ENCODE results near the gene EGLN2.
"Not testable (repeated sequence)": the region's sequence is repeated elsewhere in the genome, so short reads cannot be mapped to it uniquely, and the experiment has no call there.

EGLN2 gene

DNA sequence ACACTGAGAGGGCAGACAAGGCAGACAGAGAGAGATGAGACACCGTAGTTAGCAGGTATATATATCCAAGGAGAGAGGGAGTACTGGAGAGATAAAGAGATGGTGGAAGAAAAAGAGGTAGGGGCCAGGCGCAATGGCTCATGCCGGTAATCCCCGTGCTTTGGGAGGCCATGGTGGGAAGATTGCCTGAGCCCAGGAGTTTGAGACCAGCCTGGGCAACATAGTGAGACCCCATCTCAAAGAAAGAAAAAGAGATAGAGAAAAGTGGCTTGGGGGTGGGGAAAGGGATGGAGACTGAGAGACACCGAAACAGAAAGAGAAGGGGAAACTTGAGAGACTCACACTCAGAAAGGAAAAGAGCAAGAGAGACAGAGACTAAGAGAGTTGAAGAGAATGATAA is 18.4 kb upstream of the EGLN2 start:
- Histone ChIP-seq H3K79me2 (no peaks in the 10 kb centered on the region), H3K4me1 (peaks cover 2% of the 10 kb centered on the region), H3K9me3 (ENCODE audit: control insufficient read depth, low read length) (no peaks in the 10 kb centered on the region), H3K27me3 (ENCODE audit: control insufficient read depth, insufficient read depth, low read length) (no peaks in the 10 kb centered on the region), H3K27ac (no peak overlapping the region), H2AFZ (no peak overlapping the region), H3K36me3 (ENCODE audit: control insufficient read depth, insufficient read depth, low read length) (no peaks in the 10 kb centered on the region), H3K9ac (no peak overlapping the region), H3K4me3 (ENCODE audit: low read depth, low read length) (no peak overlapping the region), H3K4me2 (ENCODE audit: low read length) (no peak overlapping the region)
- TF ChIP-seq, protein P1, sequence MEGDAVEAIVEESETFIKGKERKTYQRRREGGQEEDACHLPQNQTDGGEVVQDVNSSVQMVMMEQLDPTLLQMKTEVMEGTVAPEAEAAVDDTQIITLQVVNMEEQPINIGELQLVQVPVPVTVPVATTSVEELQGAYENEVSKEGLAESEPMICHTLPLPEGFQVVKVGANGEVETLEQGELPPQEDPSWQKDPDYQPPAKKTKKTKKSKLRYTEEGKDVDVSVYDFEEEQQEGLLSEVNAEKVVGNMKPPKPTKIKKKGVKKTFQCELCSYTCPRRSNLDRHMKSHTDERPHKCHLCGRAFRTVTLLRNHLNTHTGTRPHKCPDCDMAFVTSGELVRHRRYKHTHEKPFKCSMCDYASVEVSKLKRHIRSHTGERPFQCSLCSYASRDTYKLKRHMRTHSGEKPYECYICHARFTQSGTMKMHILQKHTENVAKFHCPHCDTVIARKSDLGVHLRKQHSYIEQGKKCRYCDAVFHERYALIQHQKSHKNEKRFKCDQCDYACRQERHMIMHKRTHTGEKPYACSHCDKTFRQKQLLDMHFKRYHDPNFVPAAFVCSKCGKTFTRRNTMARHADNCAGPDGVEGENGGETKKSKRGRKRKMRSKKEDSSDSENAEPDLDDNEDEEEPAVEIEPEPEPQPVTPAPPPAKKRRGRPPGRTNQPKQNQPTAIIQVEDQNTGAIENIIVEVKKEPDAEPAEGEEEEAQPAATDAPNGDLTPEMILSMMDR (IDR thresholded peaks at IDR 0.05): no peak

DNA sequence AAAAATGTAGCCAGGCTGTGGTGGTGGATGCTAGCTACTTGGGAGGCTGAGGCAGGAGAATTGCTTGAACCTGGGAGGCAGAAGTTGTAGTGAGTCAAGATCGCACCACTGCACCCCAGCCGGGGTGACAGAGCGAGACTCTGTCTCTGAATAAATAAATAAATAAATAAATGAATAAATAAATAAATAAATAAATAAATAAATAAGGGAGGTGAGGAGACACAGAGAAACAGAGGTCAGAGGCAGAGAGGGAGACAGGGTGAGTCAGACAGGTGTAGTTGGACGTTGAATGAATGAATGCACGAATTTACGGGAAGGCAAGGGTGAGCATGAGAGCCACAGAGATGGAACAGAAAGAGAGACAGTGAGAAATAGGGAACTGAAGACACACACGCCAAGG is 17.9 kb upstream of the EGLN2 start:
- Histone ChIP-seq H3K27ac (no peak overlapping the region), H3K4me2 (ENCODE audit: low read length) (no peak overlapping the region), H3K79me2 (no peaks in the 10 kb centered on the region), H3K27me3 (ENCODE audit: control insufficient read depth, insufficient read depth, low read length) (no peaks in the 10 kb centered on the region), H3K4me3 (ENCODE audit: low read depth, low read length) (no peak overlapping the region), H3K36me3 (ENCODE audit: control insufficient read depth, insufficient read depth, low read length) (no peaks in the 10 kb centered on the region), H3K9me3 (ENCODE audit: control insufficient read depth, low read length) (no peaks in the 10 kb centered on the region), H3K4me1 (peaks cover 2% of the 10 kb centered on the region), H3K9ac (no peak overlapping the region), H2AFZ (no peak overlapping the region)
- TF ChIP-seq, protein P1 (IDR thresholded peaks at IDR 0.05): no peak

DNA sequence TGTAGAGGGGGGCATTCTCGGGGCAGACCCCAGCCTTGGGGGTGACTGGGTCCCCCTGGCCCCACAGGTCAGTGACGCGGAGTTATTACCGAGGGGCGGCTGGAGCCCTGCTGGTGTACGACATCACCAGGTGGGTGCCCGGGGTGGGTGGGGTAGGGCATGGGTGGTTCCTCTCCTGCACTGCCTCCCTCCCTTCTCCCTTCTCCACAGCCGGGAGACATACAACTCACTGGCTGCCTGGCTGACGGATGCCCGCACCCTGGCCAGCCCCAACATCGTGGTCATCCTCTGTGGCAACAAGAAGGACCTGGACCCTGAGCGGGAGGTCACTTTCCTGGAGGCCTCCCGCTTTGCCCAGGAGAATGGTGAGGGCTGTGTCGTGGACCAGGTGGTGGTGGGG is 15.3 kb upstream of the EGLN2 start:
- Histone ChIP-seq H3K9me3 (ENCODE audit: control insufficient read depth, low read length) (no peaks in the 10 kb centered on the region), H3K79me2 (no peaks in the 10 kb centered on the region), H3K9ac (no peak overlapping the region), H3K27me3 (ENCODE audit: control insufficient read depth, insufficient read depth, low read length) (no peaks in the 10 kb centered on the region), H2AFZ (no peak overlapping the region), H3K36me3 (ENCODE audit: control insufficient read depth, insufficient read depth, low read length) (no peaks in the 10 kb centered on the region), H3K4me1 (peaks cover 2% of the 10 kb centered on the region), H3K4me2 (ENCODE audit: low read length) (no peak overlapping the region), H3K27ac (no peak overlapping the region), H3K4me3 (ENCODE audit: low read depth, low read length) (no peak overlapping the region)
- TF ChIP-seq, protein P1 (IDR thresholded peaks at IDR 0.05): no peak

DNA sequence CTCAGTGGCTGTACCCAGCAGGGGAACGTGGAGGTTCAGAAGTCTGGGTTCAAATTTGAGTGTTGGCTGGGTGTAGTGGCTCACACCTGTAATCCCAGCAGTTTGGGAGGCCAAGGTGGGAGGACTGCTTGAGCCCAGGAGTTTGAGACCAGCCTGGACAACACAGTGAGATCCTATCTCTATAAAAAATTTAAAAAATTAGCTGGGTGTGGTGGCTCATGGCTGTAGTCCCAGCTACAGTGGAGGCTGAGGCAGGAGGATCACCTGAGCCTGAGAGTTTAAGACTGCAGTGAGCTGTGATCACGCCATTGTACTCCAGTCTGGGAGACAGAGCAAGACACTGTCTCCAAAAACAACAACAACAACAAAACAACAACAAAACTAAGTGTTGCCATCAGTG is 14.8 kb upstream of the EGLN2 start:
- H3K9ac ChIP-seq; H2AFZ ChIP-seq; H3K9me3 ChIP-seq (ENCODE audit: control insufficient read depth, low read length); H3K27ac ChIP-seq; H3K27me3 ChIP-seq (ENCODE audit: control insufficient read depth, insufficient read depth, low read length); H3K36me3 ChIP-seq (ENCODE audit: control insufficient read depth, insufficient read depth, low read length); H3K4me1 ChIP-seq; H3K4me3 ChIP-seq (ENCODE audit: low read depth, low read length); H3K79me2 ChIP-seq; H3K4me2 ChIP-seq (ENCODE audit: low read length): not testable (repeated sequence)

DNA sequence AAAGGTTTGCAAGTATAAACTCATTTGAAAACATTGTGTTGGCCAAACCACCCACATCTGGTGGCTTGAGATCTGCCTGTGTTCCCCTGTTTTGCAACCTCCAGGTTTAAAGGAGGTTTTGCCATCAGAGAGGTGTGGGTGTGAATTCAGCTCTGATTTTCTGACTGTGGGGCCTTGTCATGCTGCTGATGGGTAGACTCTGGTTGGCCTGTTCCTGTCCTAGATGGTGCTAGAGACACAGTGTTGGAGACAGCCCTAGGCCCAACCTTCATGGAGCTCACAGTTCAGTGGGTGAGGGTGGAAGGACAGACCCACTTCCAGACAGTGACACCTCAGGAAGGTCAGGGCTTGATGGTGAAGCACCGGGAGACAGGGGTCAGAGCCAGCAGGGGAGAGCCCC is 13.5 kb upstream of the EGLN2 start:
- H3K27ac ChIP-seq: no peak overlapping the region
- H3K9ac ChIP-seq: no peak overlapping the region
- no peaks in the 10 kb centered on the region for H3K9me3 ChIP-seq (ENCODE audit: control insufficient read depth, low read length)
- H3K4me3 ChIP-seq (ENCODE audit: low read depth, low read length): no peak overlapping the region
- no peak overlapping the region for H3K4me2 ChIP-seq (ENCODE audit: low read length)
- no peaks in the 10 kb centered on the region for H3K36me3 ChIP-seq (ENCODE audit: control insufficient read depth, insufficient read depth, low read length)
- H3K27me3 ChIP-seq (ENCODE audit: control insufficient read depth, insufficient read depth, low read length): no peaks in the 10 kb centered on the region
- no peaks in the 10 kb centered on the region for H3K4me1 ChIP-seq
- TF ChIP-seq, protein P1 (IDR thresholded peaks at IDR 0.05): no peak
- no peaks in the 10 kb centered on the region for H3K79me2 ChIP-seq
- H2AFZ ChIP-seq: no peak overlapping the region

Data from parathyroid adenoma (tissue), 2 donors.